ENCODE measurements around the gene VRK2.
"Not testable (repeated sequence)": the region's sequence is repeated elsewhere in the genome, so short reads cannot be mapped to it uniquely, and the experiment has no call there.

The VRK2 gene

DNA sequence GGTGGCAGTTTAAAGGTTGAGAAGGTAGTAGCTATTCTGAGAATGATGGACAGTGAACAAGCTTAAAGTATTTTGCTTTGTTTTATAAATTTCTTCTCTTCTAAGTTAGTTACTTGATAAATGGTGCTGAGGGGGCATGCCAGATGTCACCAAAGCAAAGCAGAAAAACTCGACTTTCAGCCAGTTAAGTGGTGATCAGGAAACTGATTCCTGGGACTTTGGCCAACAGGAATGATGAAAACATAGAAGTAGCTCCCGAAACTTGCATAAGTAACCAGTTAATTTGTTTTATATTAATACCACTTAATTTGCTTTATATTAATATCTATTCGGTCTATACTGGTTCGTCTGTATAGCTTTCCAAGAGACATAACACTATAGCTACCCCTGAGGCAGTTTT is 111.9 kb downstream of the VRK2 start:
- DNase-seq (ENCODE audit: low read depth, low spot score), result no peak
- no CpG with 5 or more reads among the region's 4 CpGs for WGBS (ENCODE audit: insufficient coverage, insufficient read length)
- Histone ChIP-seq H3K4me1 (ENCODE audit: control insufficient read depth, insufficient read depth, low read length) (no peaks in the 10 kb centered on the region; the same call in 1 of the 2 replicates), H3K36me3 (ENCODE audit: control insufficient read depth, insufficient read depth, low read length) (no peaks in the 10 kb centered on the region), H3K27ac (ENCODE audit: low read length) (no peak overlapping the region), H3K4me3 (ENCODE audit: low read length) (no peak overlapping the region), H3K27me3 (ENCODE audit: control insufficient read depth, insufficient read depth, low read length) (no peaks in the 10 kb centered on the region), H3K9me3 (ENCODE audit: control insufficient read depth, insufficient read depth, low read length) (no peaks in the 10 kb centered on the region)

GRCh38 chr2:58163913-58164312 is 117.3 kb downstream of the VRK2 start:
- WGBS (ENCODE audit: insufficient coverage, insufficient read length), result no CpG with 5 or more reads among the region's 3 CpGs
- Histone ChIP-seq H3K27ac (ENCODE audit: low read length) (no peak overlapping the region), H3K4me1 (ENCODE audit: control insufficient read depth, insufficient read depth, low read length) (no peaks in the 10 kb centered on the region), H3K36me3 (ENCODE audit: control insufficient read depth, insufficient read depth, low read length) (no peaks in the 10 kb centered on the region), H3K27me3 (ENCODE audit: control insufficient read depth, insufficient read depth, low read length) (no peaks in the 10 kb centered on the region), H3K4me3 (ENCODE audit: low read length) (no peak overlapping the region), H3K9me3 (ENCODE audit: control insufficient read depth, insufficient read depth, low read length) (no peaks in the 10 kb centered on the region)
- DNase-seq (ENCODE audit: low read depth, low spot score), result no peak

DNA sequence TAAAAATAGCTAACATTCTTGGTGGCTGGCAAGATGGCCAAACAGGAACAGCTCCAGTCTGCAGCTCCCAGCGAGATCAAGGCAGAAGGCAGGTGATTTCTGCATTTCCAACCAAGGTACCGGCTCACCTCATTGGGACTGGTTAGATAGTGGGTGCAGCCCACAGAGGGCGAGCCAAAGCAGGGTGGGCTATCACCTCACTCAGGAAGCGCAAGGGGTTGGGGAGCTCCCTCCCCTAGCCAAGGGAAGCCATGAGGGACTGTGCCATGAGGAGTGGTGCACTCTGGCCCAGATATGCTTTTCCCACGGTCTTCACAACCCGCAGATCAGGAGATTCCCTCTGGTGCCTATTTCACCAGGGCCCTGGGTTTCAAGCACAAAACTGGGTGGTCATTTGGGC is 121.5 kb downstream of the VRK2 start:
- H3K27ac ChIP-seq (ENCODE audit: low read length); H3K4me3 ChIP-seq (ENCODE audit: low read length); H3K27me3 ChIP-seq (ENCODE audit: control insufficient read depth, insufficient read depth, low read length); H3K36me3 ChIP-seq (ENCODE audit: control insufficient read depth, insufficient read depth, low read length); DNase-seq (ENCODE audit: low read depth, low spot score); H3K9me3 ChIP-seq (ENCODE audit: control insufficient read depth, insufficient read depth, low read length); H3K4me1 ChIP-seq (ENCODE audit: control insufficient read depth, insufficient read depth, low read length): not testable (repeated sequence)
- WGBS (ENCODE audit: insufficient coverage, insufficient read length), result no CpG with 5 or more reads among the region's 6 CpGs

GRCh38 chr2:58169845-58170244 is 123.2 kb downstream of the VRK2 start:
- not testable (repeated sequence) for H3K27me3 ChIP-seq (ENCODE audit: control insufficient read depth, insufficient read depth, low read length)

DNA sequence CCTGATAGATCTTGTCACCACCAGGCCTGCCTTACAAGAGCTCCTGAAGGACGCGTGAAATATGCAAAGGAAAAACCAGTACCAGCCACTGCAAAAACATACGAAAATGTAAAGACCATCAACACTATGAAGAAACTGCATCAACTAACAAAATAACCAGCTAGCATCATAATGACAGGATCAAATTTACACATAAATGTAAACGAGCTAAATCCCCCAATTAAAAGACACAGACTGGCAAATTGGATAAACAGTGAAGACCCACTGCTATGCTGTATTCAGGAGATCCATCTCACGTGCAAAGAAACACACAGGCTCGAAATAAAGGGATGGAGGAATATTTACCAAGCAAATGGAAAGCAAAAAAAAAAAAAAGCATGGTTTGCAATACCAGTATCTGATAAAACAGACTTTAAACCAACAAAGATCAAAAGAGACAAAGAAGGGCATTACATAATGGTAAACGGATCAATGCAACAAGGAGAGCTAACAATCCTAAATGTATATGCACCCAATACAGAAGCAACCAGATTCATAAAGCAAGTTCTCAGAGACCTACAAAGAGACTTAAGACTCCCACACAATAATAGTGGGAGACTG is 123.8 kb downstream of the VRK2 start:
- H3K9me3 ChIP-seq (ENCODE audit: control insufficient read depth, insufficient read depth, low read length); DNase-seq (ENCODE audit: low read depth, low spot score); H3K4me3 ChIP-seq (ENCODE audit: low read length); H3K4me1 ChIP-seq (ENCODE audit: control insufficient read depth, insufficient read depth, low read length); H3K27ac ChIP-seq (ENCODE audit: low read length); H3K36me3 ChIP-seq (ENCODE audit: control insufficient read depth, insufficient read depth, low read length); H3K27me3 ChIP-seq (ENCODE audit: control insufficient read depth, insufficient read depth, low read length): not testable (repeated sequence)
- no CpG with 5 or more reads among the region's 7 CpGs for WGBS (ENCODE audit: insufficient coverage, insufficient read length)

More at GRCh38 chr2:58169845-58170244, 123.2 kb downstream of the VRK2 start:
- not testable (repeated sequence) for H3K36me3 ChIP-seq (ENCODE audit: control insufficient read depth, insufficient read depth, low read length); H3K27ac ChIP-seq (ENCODE audit: low read length); H3K4me1 ChIP-seq (ENCODE audit: control insufficient read depth, insufficient read depth, low read length); H3K9me3 ChIP-seq (ENCODE audit: control insufficient read depth, insufficient read depth, low read length); H3K4me3 ChIP-seq (ENCODE audit: low read length); DNase-seq (ENCODE audit: low read depth, low spot score)

DNA sequence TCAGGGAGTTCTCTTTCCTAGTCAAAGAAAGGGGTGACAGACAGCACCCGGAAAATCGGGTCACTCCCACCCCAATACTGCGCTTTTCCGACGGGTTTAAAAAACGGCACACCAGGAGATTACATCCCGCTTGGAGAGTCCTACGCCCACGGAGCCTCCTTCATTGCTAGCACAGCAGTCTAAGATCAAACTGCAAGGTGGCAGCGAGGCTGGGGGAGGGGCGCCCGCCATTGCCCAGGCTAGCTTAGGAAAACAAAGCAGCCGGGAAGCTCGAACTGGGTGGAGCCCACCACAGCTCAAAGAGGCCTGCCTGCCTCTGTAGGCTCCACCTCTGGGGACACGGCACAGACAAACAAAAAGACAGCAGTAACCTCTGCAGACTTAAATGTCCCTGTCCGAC is 125.2 kb downstream of the VRK2 start:
- not testable (repeated sequence) for H3K9me3 ChIP-seq (ENCODE audit: control insufficient read depth, insufficient read depth, low read length); H3K27me3 ChIP-seq (ENCODE audit: control insufficient read depth, insufficient read depth, low read length); H3K4me1 ChIP-seq (ENCODE audit: control insufficient read depth, insufficient read depth, low read length); H3K27ac ChIP-seq (ENCODE audit: low read length); DNase-seq (ENCODE audit: low read depth, low spot score); H3K36me3 ChIP-seq (ENCODE audit: control insufficient read depth, insufficient read depth, low read length); H3K4me3 ChIP-seq (ENCODE audit: low read length)
- no CpG with 5 or more reads among the region's 16 CpGs for WGBS (ENCODE audit: insufficient coverage, insufficient read length)

- DNase-seq (ENCODE audit: low read depth, low spot score); H3K27ac ChIP-seq (ENCODE audit: low read length); H3K4me1 ChIP-seq (ENCODE audit: control insufficient read depth, insufficient read depth, low read length); H3K36me3 ChIP-seq (ENCODE audit: control insufficient read depth, insufficient read depth, low read length); H3K4me3 ChIP-seq (ENCODE audit: low read length); H3K27me3 ChIP-seq (ENCODE audit: control insufficient read depth, insufficient read depth, low read length); H3K9me3 ChIP-seq (ENCODE audit: control insufficient read depth, insufficient read depth, low read length): not testable (repeated sequence)
- no CpG with 5 or more reads among the region's 4 CpGs for WGBS (ENCODE audit: insufficient coverage, insufficient read length)
These were observed 130.6 kb downstream of the VRK2 start for GRCh38 chr2:58177187-58177586.

DNA sequence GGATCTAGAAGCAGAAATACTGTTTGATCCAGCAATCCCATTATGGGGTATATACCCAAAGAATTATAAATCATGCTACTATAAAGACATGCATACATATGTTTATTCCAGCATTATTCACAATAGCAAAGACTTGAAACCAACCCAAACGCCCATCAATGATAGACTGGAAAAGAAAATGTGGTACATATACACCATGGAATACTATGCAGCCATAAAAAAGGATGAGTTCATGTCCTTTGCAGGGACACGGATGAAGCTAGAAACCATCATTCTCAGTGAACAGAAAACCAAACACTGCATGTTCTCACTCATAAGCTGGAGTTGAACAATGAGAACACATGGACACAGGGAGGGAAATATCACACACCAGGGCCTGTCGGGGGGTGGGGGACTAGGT is 133.6 kb downstream of the VRK2 start:
- not testable (repeated sequence) for H3K27me3 ChIP-seq (ENCODE audit: control insufficient read depth, insufficient read depth, low read length); H3K4me3 ChIP-seq (ENCODE audit: low read length); DNase-seq (ENCODE audit: low read depth, low spot score); H3K36me3 ChIP-seq (ENCODE audit: control insufficient read depth, insufficient read depth, low read length); H3K4me1 ChIP-seq (ENCODE audit: control insufficient read depth, insufficient read depth, low read length); H3K27ac ChIP-seq (ENCODE audit: low read length); H3K9me3 ChIP-seq (ENCODE audit: control insufficient read depth, insufficient read depth, low read length)
- no CpG with 5 or more reads among the region's 3 CpGs for WGBS (ENCODE audit: insufficient coverage, insufficient read length)

- no peaks in the 10 kb centered on the region for H3K27me3 ChIP-seq (ENCODE audit: control insufficient read depth, insufficient read depth, low read length)
- H3K9me3 ChIP-seq (ENCODE audit: control insufficient read depth, insufficient read depth, low read length), result no peaks in the 10 kb centered on the region
- no peak overlapping the region for H3K27ac ChIP-seq (ENCODE audit: low read length)
- no peaks in the 10 kb centered on the region for H3K36me3 ChIP-seq (ENCODE audit: control insufficient read depth, insufficient read depth, low read length)
- no peaks in the 10 kb centered on the region for H3K4me1 ChIP-seq (ENCODE audit: control insufficient read depth, insufficient read depth, low read length)
- WGBS (ENCODE audit: insufficient coverage, insufficient read length), result 100% methylated on average over 1 of the region's 5 CpGs
- no peak for DNase-seq (ENCODE audit: low read depth, low spot score)
- H3K4me3 ChIP-seq (ENCODE audit: low read length), result no peak overlapping the region
These were observed 134.0 kb downstream of the VRK2 start for GRCh38 chr2:58180635-58181034.

GRCh38 chr2:58182527-58182926 is 135.9 kb downstream of the VRK2 start:
- DNase-seq (ENCODE audit: low read depth, low spot score), result no peak
- no peaks in the 10 kb centered on the region for H3K4me1 ChIP-seq (ENCODE audit: control insufficient read depth, insufficient read depth, low read length)
- H3K27ac ChIP-seq (ENCODE audit: low read length), result no peak overlapping the region
- no peaks in the 10 kb centered on the region for H3K36me3 ChIP-seq (ENCODE audit: control insufficient read depth, insufficient read depth, low read length)
- no CpG with 5 or more reads among the region's 1 CpG for WGBS (ENCODE audit: insufficient coverage, insufficient read length)
- no peaks in the 10 kb centered on the region for H3K27me3 ChIP-seq (ENCODE audit: control insufficient read depth, insufficient read depth, low read length)
- no peak overlapping the region for H3K4me3 ChIP-seq (ENCODE audit: low read length)
- no peaks in the 10 kb centered on the region for H3K9me3 ChIP-seq (ENCODE audit: control insufficient read depth, insufficient read depth, low read length)

- Histone ChIP-seq H3K4me1 (ENCODE audit: control insufficient read depth, insufficient read depth, low read length) (no peaks in the 10 kb centered on the region), H3K27me3 (ENCODE audit: control insufficient read depth, insufficient read depth, low read length) (no peaks in the 10 kb centered on the region), H3K4me3 (ENCODE audit: low read length) (no peak overlapping the region), H3K36me3 (ENCODE audit: control insufficient read depth, insufficient read depth, low read length) (no peaks in the 10 kb centered on the region; the same call in 1 of the 2 replicates), H3K27ac (ENCODE audit: low read length) (no peak overlapping the region), H3K9me3 (ENCODE audit: control insufficient read depth, insufficient read depth, low read length) (no peaks in the 10 kb centered on the region)
- DNase-seq (ENCODE audit: low read depth, low spot score), result no peak
- WGBS (ENCODE audit: insufficient coverage, insufficient read length), result no CpG with 5 or more reads among the region's 4 CpGs
These were observed 139.9 kb downstream of the VRK2 start for GRCh38 chr2:58186501-58186900.
